ENCODE measurements around the gene SLC16A5.

DNA sequence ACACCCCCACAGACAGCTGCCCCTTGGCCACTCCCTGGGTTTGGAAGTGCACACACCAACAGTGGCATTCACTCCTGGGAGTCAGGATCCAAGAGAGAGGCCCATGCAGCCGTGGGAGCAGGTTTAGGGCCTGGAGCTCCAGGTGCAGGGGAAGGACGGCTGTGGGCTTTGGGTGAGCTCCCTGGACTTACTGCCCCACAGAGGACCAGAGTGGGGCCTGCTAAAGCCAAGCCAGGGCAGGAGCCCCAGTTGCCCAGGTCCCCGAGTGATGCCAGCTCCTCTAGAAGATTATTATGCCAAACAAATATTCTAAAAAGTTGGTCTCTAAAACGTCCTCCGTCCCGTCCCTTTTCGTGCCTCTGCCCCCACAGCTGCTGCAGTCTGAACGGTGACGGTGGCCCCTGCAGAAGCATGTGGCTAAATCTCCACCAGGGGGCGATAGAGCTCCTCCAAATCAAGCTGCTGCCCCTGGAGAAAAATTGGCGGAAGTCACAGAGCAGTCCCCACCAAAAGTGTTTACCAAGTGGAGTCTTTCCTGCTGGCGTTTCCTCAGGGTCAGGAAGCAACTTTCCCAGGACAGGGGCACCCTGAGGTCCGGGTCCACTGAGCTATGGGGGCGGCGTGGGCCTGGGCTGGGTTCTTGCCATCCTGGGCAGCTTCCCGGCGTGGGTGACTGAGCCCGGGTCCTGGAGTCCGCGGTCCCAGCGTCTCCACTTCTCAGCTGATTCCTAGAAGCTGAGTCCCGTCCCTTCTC lies 26.2 kb downstream of the SLC16A5 start:
- TF ChIP-seq EZH2 (IDR thresholded peaks at IDR 0.05; ENCODE audit: low read length) = no peak
- TF ChIP-seq, protein P1, sequence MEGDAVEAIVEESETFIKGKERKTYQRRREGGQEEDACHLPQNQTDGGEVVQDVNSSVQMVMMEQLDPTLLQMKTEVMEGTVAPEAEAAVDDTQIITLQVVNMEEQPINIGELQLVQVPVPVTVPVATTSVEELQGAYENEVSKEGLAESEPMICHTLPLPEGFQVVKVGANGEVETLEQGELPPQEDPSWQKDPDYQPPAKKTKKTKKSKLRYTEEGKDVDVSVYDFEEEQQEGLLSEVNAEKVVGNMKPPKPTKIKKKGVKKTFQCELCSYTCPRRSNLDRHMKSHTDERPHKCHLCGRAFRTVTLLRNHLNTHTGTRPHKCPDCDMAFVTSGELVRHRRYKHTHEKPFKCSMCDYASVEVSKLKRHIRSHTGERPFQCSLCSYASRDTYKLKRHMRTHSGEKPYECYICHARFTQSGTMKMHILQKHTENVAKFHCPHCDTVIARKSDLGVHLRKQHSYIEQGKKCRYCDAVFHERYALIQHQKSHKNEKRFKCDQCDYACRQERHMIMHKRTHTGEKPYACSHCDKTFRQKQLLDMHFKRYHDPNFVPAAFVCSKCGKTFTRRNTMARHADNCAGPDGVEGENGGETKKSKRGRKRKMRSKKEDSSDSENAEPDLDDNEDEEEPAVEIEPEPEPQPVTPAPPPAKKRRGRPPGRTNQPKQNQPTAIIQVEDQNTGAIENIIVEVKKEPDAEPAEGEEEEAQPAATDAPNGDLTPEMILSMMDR (optimal IDR thresholded peaks at IDR 0.05 in 1 of 3, IDR thresholded peaks at IDR 0.05 in 1 of 3, conservative IDR thresholded peaks at IDR 0.05 in 1 of 3; ENCODE audit: extremely low read depth in 1 of 3, insufficient read depth in 2 of 3, low read length in 3 of 3) = peak; percentile 85 to 96 (median 90)
